ENCODE results near the gene USF2. TPM values are rescaled to one million over a fixed set of nuclear protein-coding genes. Genes with fewer than 3 reads are reported as not detected.

The USF2 gene
- total RNA-seq, 4 donors from 2014 or later: 98.9 to 133 (median 126) TPM

DNA sequence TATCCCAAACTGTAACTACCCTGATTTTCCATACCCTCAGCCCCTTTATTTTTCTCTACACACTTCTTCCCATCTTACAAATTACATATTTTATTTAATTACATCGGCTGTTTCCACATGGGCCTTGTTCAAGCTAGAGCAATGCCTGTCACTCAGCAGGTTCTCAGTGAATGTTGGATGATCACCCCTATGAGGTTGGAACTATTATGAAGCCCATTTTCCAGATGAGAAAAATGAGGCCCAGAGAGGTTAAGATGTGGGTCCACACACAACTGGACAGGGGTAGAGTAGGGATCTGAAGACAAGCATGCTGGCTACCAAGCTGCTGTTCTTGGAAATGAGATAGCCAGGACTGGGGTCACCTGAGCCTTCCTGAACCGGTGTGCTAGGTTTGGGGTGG lies 33.2 kb downstream of the USF2 start:
- WGBS, 2 donors: 95 to 100% methylated on average over 2 of the region's 2 CpGs
- Histone ChIP-seq H3K9me3 (no peaks in the 10 kb centered on the region), H3K36me3 (no peaks in the 10 kb centered on the region), H3K27me3 (no peaks in the 10 kb centered on the region), H3K4me3 (replicated peaks in 1 of 3) (no peak overlapping the region), H3K27ac (no peak overlapping the region), H3K4me1 (peaks cover 0 to 7% of the 10 kb centered on the region in 2 donors)
- DNase-seq: no peak
- intact Hi-C loops (cut with DNase I): no loop called here
- TF ChIP-seq POLR2A (IDR thresholded peaks at IDR 0.05): no peak
- TF ChIP-seq, protein P1, sequence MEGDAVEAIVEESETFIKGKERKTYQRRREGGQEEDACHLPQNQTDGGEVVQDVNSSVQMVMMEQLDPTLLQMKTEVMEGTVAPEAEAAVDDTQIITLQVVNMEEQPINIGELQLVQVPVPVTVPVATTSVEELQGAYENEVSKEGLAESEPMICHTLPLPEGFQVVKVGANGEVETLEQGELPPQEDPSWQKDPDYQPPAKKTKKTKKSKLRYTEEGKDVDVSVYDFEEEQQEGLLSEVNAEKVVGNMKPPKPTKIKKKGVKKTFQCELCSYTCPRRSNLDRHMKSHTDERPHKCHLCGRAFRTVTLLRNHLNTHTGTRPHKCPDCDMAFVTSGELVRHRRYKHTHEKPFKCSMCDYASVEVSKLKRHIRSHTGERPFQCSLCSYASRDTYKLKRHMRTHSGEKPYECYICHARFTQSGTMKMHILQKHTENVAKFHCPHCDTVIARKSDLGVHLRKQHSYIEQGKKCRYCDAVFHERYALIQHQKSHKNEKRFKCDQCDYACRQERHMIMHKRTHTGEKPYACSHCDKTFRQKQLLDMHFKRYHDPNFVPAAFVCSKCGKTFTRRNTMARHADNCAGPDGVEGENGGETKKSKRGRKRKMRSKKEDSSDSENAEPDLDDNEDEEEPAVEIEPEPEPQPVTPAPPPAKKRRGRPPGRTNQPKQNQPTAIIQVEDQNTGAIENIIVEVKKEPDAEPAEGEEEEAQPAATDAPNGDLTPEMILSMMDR (IDR thresholded peaks at IDR 0.05): no peak

DNA sequence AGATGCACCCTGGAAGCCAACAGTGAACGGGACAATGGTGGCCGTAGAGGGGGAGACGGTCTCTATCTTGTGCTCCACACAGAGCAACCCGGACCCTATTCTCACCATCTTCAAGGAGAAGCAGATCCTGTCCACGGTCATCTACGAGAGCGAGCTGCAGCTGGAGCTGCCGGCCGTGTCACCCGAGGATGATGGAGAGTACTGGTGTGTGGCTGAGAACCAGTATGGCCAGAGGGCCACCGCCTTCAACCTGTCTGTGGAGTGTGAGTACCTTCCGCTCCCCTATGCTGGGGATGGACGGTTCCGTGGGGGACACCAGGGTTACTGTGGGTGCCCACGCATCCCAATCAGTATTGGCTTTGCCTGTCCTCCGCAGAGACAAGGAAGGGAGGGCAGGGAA lies 33.7 kb downstream of the USF2 start:
- 87 to 91% methylated on average over 13 to 15 of the region's 16 CpGs for WGBS, 2 donors

DNA sequence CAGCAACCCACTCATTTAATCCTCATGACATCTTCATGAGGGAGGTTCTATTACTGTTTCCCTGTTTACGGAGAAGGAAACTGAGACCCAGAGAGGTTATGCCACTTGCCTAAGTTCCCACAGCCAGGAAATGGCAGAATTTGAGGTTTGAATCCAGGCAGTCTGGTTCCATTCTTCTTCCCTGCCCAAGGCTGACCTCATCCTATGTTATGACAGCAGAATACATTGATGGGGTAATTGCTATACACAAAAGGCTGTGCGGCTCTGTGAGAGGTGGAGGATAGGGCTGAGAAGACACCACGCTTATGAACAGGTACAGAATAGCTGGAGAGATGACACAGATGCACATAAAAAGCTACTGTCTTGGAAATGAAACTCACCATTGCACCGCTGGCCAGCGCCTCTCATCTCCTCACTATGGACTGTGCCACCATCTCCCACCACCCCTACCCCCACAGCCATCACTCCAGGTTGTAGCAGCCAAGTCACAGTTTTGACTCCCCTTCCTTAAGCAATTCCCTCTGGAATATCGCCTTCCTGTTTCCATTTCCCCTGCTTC lies 34.7 kb downstream of the USF2 start:
- TF ChIP-seq, protein P1 (IDR thresholded peaks at IDR 0.05): no peak
- TF ChIP-seq POLR2A (IDR thresholded peaks at IDR 0.05): no peak
- 82% methylated on average over 6 of the region's 6 CpGs for WGBS, 2 donors
- no peak for DNase-seq
- Histone ChIP-seq H3K36me3 (no peaks in the 10 kb centered on the region), H3K27me3 (no peaks in the 10 kb centered on the region), H3K4me1 (peaks cover 7 to 20% of the 10 kb centered on the region in 2 donors), H3K27ac (no peak overlapping the region), H3K9me3 (no peaks in the 10 kb centered on the region), H3K4me3 (replicated peaks in 1 of 3) (no peak overlapping the region)
- intact Hi-C loops (cut with DNase I): no loop called here

More for the DNA sequence above, 33.7 kb downstream of the USF2 start:
- Histone ChIP-seq H3K36me3 (no peaks in the 10 kb centered on the region), H3K4me1 (peaks cover 0 to 10% of the 10 kb centered on the region in 2 donors), H3K27ac (no peak overlapping the region), H3K4me3 (replicated peaks in 1 of 3) (no peak overlapping the region), H3K9me3 (no peaks in the 10 kb centered on the region), H3K27me3 (no peaks in the 10 kb centered on the region)
- DNase-seq: no peak
- intact Hi-C loops (cut with DNase I): no loop called here
- TF ChIP-seq, protein P1 (IDR thresholded peaks at IDR 0.05): no peak
- TF ChIP-seq POLR2A (IDR thresholded peaks at IDR 0.05): no peak

GRCh38 chr19:35304036-35304435 lies 35.3 kb downstream of the USF2 start:
- peaks cover 7 to 26% of the 10 kb centered on the region in 2 donors for H3K4me1 ChIP-seq
- no peaks in the 10 kb centered on the region for H3K36me3 ChIP-seq
- WGBS, 2 donors: 81% methylated on average over 11 of the region's 11 CpGs
- no peak overlapping the region for H3K4me3 ChIP-seq (replicated peaks in 1 of 3)
- TF ChIP-seq, protein P1 (IDR thresholded peaks at IDR 0.05): no peak
- H3K9me3 ChIP-seq: no peaks in the 10 kb centered on the region
- DNase-seq: no peak
- no peaks in the 10 kb centered on the region for H3K27me3 ChIP-seq
- intact Hi-C loops (cut with DNase I): no loop called here
- no peak overlapping the region for H3K27ac ChIP-seq

DNA sequence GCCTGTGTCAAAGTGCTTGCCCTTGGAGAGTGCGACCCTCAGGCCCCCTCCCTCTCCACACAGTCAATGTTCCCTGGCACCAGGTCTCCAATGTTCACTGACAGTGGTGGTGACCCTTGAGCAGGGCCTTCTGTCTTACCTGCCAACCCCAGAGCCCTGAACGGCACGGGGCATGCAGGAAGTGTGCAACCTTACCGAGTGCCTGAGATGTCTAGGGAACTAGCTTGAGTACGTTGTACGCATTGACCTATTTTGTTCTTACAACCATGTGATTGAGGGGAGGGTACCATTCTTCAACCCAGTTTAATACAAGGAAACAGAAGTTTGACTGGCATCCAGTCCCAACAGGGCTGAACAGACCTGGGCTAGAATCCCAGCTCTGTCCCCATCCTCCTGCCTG lies 36.4 kb downstream of the USF2 start:
- 67 to 86% methylated on average over 6 of the region's 6 CpGs for WGBS, 2 donors
- no peak for DNase-seq
- Histone ChIP-seq H3K9me3 (no peaks in the 10 kb centered on the region), H3K4me1 (peaks cover 11 to 37% of the 10 kb centered on the region in 2 donors), H3K4me3 (replicated peaks in 1 of 3) (no peak overlapping the region), H3K27ac (no peak overlapping the region), H3K27me3 (no peaks in the 10 kb centered on the region), H3K36me3 (no peaks in the 10 kb centered on the region)
- TF ChIP-seq, protein P1 (IDR thresholded peaks at IDR 0.05): no peak
- TF ChIP-seq POLR2A (IDR thresholded peaks at IDR 0.05): no peak
- intact Hi-C loops (cut with DNase I): no loop called here

Measured in thyroid gland (tissue), 4 donors.